Gastrocnemius medialis (tissue), 4 donors: ENCODE data around the gene CMTM4. TPM values are rescaled to one million over a fixed set of nuclear protein-coding genes. Genes with fewer than 3 reads are reported as not detected.

Experiments used
- ATAC-seq, 2 donors: fragments of 150-250 bp; one replicate each; pipeline ENCODE4 v1.9.1; 2016
- DNase-seq, 2 donors: peaks; one replicate each; pipeline ENCODE4 v3.0.0-alpha.2; 2019
- H3K27ac ChIP-seq, 4 donors: fragments of 200-600 bp; sonication (generic); 1 replicate in 1 of 4; 2 replicates in 3 of 4; pipeline ENCODE4 v1.5.1; 2016 to 2018; ENCODE audit warnings: mild to moderate bottlenecking in 2 of 4, moderate library complexity in 1 of 4
- H3K27me3 ChIP-seq, 3 donors: fragments of 200-600 bp; sonication (generic) in 2 of 3; 1 replicate in 1 of 3; 2 replicates in 2 of 3; pipeline versions ENCODE4 v1.5.1 to v1.6.0; 2016 to 2019; ENCODE audit warnings: mild to moderate bottlenecking in 1 of 3, moderate library complexity in 1 of 3
- H3K36me3 ChIP-seq, 2 donors: fragments of 200-600 bp; sonication (generic) in 1 of 2; one replicate each; pipeline ENCODE4 v1.5.1; 2017 to 2018
- H3K4me1 ChIP-seq, 2 donors: fragments of 200-600 bp; sonication (generic) in 1 of 2; one replicate each; pipeline ENCODE4 v1.5.1; 2016 to 2017; ENCODE audit warnings: mild to moderate bottlenecking in 2 of 2
- H3K4me3 ChIP-seq, 4 donors: fragments of 200-600 bp; sonication (generic) in 3 of 4; 1 replicate in 1 of 4; 2 replicates in 3 of 4; pipeline ENCODE4 v1.5.1; 2016 to 2019; ENCODE audit warnings: mild to moderate bottlenecking in 2 of 4
- H3K9me3 ChIP-seq, 3 donors: fragments of 200-600 bp; sonication (generic) in 2 of 3; 1 replicate in 1 of 3; 2 replicates in 2 of 3; pipeline ENCODE4 v1.5.1; 2016 to 2019
- POLR2A ChIP-seq, 2 donors: fragments of 450-650 bp; IDR thresholded peaks; one replicate each; pipeline ENCODE4 v1.6.1; 2017; ENCODE audit warnings: antibody characterized with exemption in 2 of 2, mild to moderate bottlenecking in 2 of 2, moderate library complexity in 2 of 2
- in situ Hi-C, 4 donors: fragments of 200-750 bp; cut with MboI; loops; one replicate each; pipeline versions ENCODE4 v1.15.0 to v1.8.0; 2017; ENCODE audit warnings: low sequenced_read_pairs in 4 of 4
- intact Hi-C: fragments of 100-400 bp; cut with DNase I; formaldehyde crosslinking; loops from one replicate; pipeline ENCODE4 v1.15.1; 2023; ENCODE audit warnings: low total_unique reads
- total RNA-seq, 4 donors: library from RNA; depleted of rRNA; stranded (reverse); fragments of >200 nt; gene quantifications; one replicate each; pipeline versions ENCODE4 v1.1.0 to v1.2.3, GENCODE V29; 2016
- TF ChIP-seq, protein P1 (sequence below), 5 experiments: fragments of 450-650 bp in 3 of 5; fragments of 200-600 bp in 2 of 5; sonication (generic) in 2 of 5; IDR thresholded peaks in 4 of 5; conservative IDR thresholded peaks in 1 of 5; 1 replicate in 4 of 5; 2 replicates in 1 of 5; pipeline ENCODE4 v1.5.1; 2016 to 2019; ENCODE audit warnings: antibody characterized with exemption in 5 of 5, mild to moderate bottlenecking in 3 of 5, moderate library complexity in 3 of 5

Gene CMTM4
- total RNA-seq, 4 donors from 2014 or later, result 5.7 to 15.0 (median 7.2) TPM

DNA sequence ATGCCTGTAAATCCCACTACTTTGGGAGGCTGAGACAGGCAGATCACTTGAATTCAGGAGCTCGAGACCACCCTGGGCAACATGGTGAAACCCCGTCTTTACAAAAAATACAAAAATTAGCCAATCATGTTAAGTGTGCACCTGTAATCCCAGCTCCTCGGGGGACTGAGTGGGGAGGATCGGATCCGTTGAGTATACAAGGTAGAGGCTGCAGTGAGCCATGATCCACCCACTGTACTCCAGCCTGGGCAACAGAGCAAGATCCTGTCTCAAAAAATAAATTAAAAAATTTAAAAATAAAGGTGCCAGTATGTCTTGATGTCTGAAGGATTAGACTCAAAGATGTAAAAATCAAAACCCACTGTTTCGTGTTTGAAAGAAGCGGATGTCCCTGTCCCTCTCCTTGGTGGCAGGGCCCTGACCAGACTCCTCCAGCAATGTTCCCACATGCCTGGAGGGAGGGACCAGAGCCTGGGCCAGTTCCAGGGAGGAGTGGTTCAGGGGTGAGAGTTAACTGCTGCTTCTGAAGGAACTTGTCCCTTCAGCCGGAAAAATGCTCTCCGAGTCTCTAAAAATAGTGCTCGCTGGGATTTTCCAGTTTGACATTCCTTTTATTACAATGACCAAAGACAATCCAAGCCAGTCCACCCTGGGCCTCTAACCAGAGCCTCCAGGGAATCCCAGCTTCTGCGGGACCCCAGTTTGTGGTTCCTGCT, 9.4 kb upstream of the CMTM4 start:
- TF ChIP-seq, protein P1, sequence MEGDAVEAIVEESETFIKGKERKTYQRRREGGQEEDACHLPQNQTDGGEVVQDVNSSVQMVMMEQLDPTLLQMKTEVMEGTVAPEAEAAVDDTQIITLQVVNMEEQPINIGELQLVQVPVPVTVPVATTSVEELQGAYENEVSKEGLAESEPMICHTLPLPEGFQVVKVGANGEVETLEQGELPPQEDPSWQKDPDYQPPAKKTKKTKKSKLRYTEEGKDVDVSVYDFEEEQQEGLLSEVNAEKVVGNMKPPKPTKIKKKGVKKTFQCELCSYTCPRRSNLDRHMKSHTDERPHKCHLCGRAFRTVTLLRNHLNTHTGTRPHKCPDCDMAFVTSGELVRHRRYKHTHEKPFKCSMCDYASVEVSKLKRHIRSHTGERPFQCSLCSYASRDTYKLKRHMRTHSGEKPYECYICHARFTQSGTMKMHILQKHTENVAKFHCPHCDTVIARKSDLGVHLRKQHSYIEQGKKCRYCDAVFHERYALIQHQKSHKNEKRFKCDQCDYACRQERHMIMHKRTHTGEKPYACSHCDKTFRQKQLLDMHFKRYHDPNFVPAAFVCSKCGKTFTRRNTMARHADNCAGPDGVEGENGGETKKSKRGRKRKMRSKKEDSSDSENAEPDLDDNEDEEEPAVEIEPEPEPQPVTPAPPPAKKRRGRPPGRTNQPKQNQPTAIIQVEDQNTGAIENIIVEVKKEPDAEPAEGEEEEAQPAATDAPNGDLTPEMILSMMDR (IDR thresholded peaks at IDR 0.05 in 4 of 5, conservative IDR thresholded peaks at IDR 0.05 in 1 of 5), result no peak
- TF ChIP-seq POLR2A (IDR thresholded peaks at IDR 0.05), result no peak
- Histone ChIP-seq H3K9me3 (no peaks in the 10 kb centered on the region), H3K4me1 (peaks cover 5 to 8% of the 10 kb centered on the region in 2 donors), H3K27ac (peak overlapping the region; percentile 55 to 80 (median 68)), H3K27me3 (no peaks in the 10 kb centered on the region), H3K36me3 (no peaks in the 10 kb centered on the region), H3K4me3 (no peak overlapping the region)
- in situ Hi-C loops (no loop called here), intact Hi-C loops (no loop called here)
- DNase-seq, result peak in 1 of 2 donors; percentile 32
- peak; percentile 37 to 63 for ATAC-seq

- no peaks in the 10 kb centered on the region for H3K36me3 ChIP-seq
- H3K9me3 ChIP-seq, result no peaks in the 10 kb centered on the region
- no peak for DNase-seq
- TF ChIP-seq, protein P1 (IDR thresholded peaks at IDR 0.05 in 4 of 5, conservative IDR thresholded peaks at IDR 0.05 in 1 of 5), result no peak
- no peak for TF ChIP-seq POLR2A (IDR thresholded peaks at IDR 0.05)
- H3K4me1 ChIP-seq, result peaks cover 5 to 8% of the 10 kb centered on the region in 2 donors
- H3K27ac ChIP-seq, result peak overlapping the region in 2 of 4 donors; percentile 21 to 58
- peak in 1 of 2 donors; percentile 26 for ATAC-seq
- in situ Hi-C loops (no loop called here), intact Hi-C loops (no loop called here)
- H3K27me3 ChIP-seq, result no peaks in the 10 kb centered on the region
- no peak overlapping the region for H3K4me3 ChIP-seq
Measured at GRCh38 chr16:66703406-66704215, 7.1 kb upstream of the CMTM4 start.

DNA sequence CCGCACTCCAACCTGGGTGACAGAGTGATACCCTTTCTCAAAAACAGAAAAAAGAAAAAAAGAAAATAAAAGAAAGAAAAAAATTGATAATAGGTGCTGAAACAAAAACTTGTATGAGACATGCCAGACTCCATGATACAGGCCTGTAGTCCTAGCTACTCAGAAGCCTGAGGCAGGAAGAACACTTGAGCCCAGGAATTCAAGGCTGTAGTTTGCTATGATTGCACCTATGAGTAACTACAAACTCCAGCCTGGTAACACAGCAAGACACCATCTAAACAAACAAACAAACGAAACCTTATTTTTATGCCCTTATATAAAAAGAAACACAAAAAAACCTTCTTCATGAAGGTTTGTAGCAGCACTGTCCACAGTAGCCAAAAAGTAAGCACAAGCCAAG, 5.0 kb upstream of the CMTM4 start:
- ATAC-seq (no peak), DNase-seq (no peak)
- Histone ChIP-seq H3K27me3 (no peaks in the 10 kb centered on the region), H3K4me1 (peaks cover 5% of the 10 kb centered on the region in 2 donors), H3K36me3 (no peaks in the 10 kb centered on the region), H3K27ac (no peak overlapping the region), H3K4me3 (no peak overlapping the region), H3K9me3 (no peaks in the 10 kb centered on the region)
- in situ Hi-C loops, result no loop called here
- intact Hi-C loops, result no loop called here
- no peak for TF ChIP-seq POLR2A (IDR thresholded peaks at IDR 0.05)
- TF ChIP-seq, protein P1 (IDR thresholded peaks at IDR 0.05 in 4 of 5, conservative IDR thresholded peaks at IDR 0.05 in 1 of 5), result no peak

GRCh38 chr16:66701026-66701425, 4.5 kb upstream of the CMTM4 start:
- H3K9me3 ChIP-seq, result no peaks in the 10 kb centered on the region
- no peaks in the 10 kb centered on the region for H3K36me3 ChIP-seq
- H3K4me1 ChIP-seq, result peaks cover under 1 to 5% of the 10 kb centered on the region in 2 donors
- DNase-seq (no peak), ATAC-seq (no peak)
- in situ Hi-C loops, result no loop called here
- intact Hi-C loops, result no loop called here
- H3K27ac ChIP-seq, result no peak overlapping the region
- TF ChIP-seq POLR2A (IDR thresholded peaks at IDR 0.05), result no peak
- TF ChIP-seq, protein P1 (IDR thresholded peaks at IDR 0.05 in 4 of 5, conservative IDR thresholded peaks at IDR 0.05 in 1 of 5), result no peak
- H3K27me3 ChIP-seq, result no peaks in the 10 kb centered on the region
- H3K4me3 ChIP-seq, result no peak overlapping the region
